Spleen (tissue), 11 donors: ENCODE data around the gene LRRIQ4. TPM values are rescaled to one million over a fixed set of nuclear protein-coding genes. Genes with fewer than 3 reads are reported as not detected.

ENCODE experiments used
- DNase-seq: peaks from one replicate; pipeline ENCODE4 v3.0.0-alpha.2; 2020
- H3K27ac ChIP-seq, 8 donors: fragments of 200-600 bp; sonication (generic) in 7 of 8; 1 replicate in 4 of 8; 2 replicates in 4 of 8; pipeline versions ENCODE4 v1.5.0 to v1.8.0; 2016 to 2021; ENCODE audit warnings: inconsistent platforms in 4 of 8, mild to moderate bottlenecking in 4 of 8, moderate library complexity in 1 of 8
- H3K27me3 ChIP-seq, 7 donors: fragments of 200-600 bp; sonication (generic) in 6 of 7; replicated peaks in 1 of 7; 1 replicate in 4 of 7; 2 replicates in 3 of 7; pipeline versions ENCODE4 v1.5.0 to v1.8.0; 2016 to 2021; ENCODE audit warnings: inconsistent platforms in 3 of 7, mild to moderate bottlenecking in 1 of 7
- H3K36me3 ChIP-seq, 6 donors: fragments of 200-600 bp; sonication (generic) in 5 of 6; 1 replicate in 4 of 6; 2 replicates in 2 of 6; pipeline versions ENCODE4 v1.5.0 to v1.8.0; 2016 to 2021; ENCODE audit warnings: inconsistent platforms in 2 of 6
- H3K4me1 ChIP-seq, 6 donors: fragments of 200-600 bp; sonication (generic) in 5 of 6; 1 replicate in 3 of 6; 2 replicates in 3 of 6; pipeline versions ENCODE4 v1.5.0 to v1.8.0; 2016 to 2021; ENCODE audit warnings: inconsistent platforms in 3 of 6
- H3K4me3 ChIP-seq, 8 donors: fragments of 200-600 bp; sonication (generic) in 7 of 8; 1 replicate in 4 of 8; 2 replicates in 4 of 8; pipeline versions ENCODE4 v1.5.0 to v1.8.0; 2016 to 2021; ENCODE audit warnings: inconsistent platforms in 4 of 8, mild to moderate bottlenecking in 4 of 8, moderate library complexity in 2 of 8
- H3K9me3 ChIP-seq, 8 donors: fragments of 200-600 bp; sonication (generic) in 7 of 8; 1 replicate in 4 of 8; 2 replicates in 4 of 8; pipeline versions ENCODE4 v1.5.0 to v1.8.0; 2016 to 2021; ENCODE audit warnings: inconsistent platforms in 4 of 8
- POLR2A ChIP-seq, 3 donors: fragments of 450-650 bp; IDR thresholded peaks; one replicate each; pipeline ENCODE4 v1.5.1; 2017; ENCODE audit warnings: antibody characterized with exemption in 3 of 3, mild to moderate bottlenecking in 1 of 3
- POLR2AphosphoS5 ChIP-seq, 3 donors: sonication (generic); formaldehyde crosslinking; IDR thresholded peaks; one replicate each; pipeline ENCODE4 v1.5.1; 2017; ENCODE audit warnings: antibody characterized with exemption in 3 of 3
- WGBS, 5 donors: extraction: QIAGEN DNeasy Blood & Tissue Kit in 3 of 5; methylation state at CpG; one replicate each; pipeline versions ENCODE4 v1.1.5 to v1.1.7; 2013 to 2018; 5-methylcytosine and 5-hydroxymethylcytosine counted together
- intact Hi-C: fragments of 100-400 bp; cut with DNase I; formaldehyde crosslinking; loops from one replicate; pipeline ENCODE4 v1.15.0; 2023; ENCODE audit warnings: low total_unique reads
- polyA plus RNA-seq, 3 donors: library from polyadenylated mRNA; stranded (reverse); fragments of 200-250 nt; gene quantifications; one replicate each; pipeline ENCODE4 v1.2.1, GENCODE V29; 2013
- total RNA-seq, 7 donors: library from RNA; depleted of rRNA in 3 of 7; stranded (reverse); fragments of >200 nt in 3 of 7; fragmentation: NEBNext Ultra II Directional in 4 of 7; extraction: Animal tissue kit (Norgen Biotek cat#: 25700) in 4 of 7; gene quantifications; one replicate each; pipeline versions ENCODE4 v1.1.0 to v1.2.1, GENCODE V29; 2016 to 2021
- TF ChIP-seq, protein P1 (sequence below), 11 experiments: fragments of 200-600 bp in 7 of 11; fragments of 450-650 bp in 4 of 11; sonication (generic) in 4 of 11; IDR thresholded peaks in 8 of 11; conservative IDR thresholded peaks in 3 of 11; 1 replicate in 7 of 11; 2 replicates in 4 of 11; pipeline versions ENCODE4 v1.4.0 to v1.8.0; 2016 to 2021; ENCODE audit warnings: antibody characterized with exemption in 11 of 11, inconsistent platforms in 4 of 11, mild to moderate bottlenecking in 1 of 11
- donor health status: healthy with polysubstance abuse.
- donor health status: DM: no; HTN: no; CAD: no; lungs with moderate emphysema.
- donor health status: DM: no; HTN: no; CAD: no.
- donor health status: Bipolar disorder and iron deficiency.
- donor health status: healthy.
- donor health status: DM: no; HTN: no; CAD: no.
- donor health status: DM: yes; HTN: yes; CAD: no.

Gene LRRIQ4
- total and polyA plus RNA-seq, 10 donors, result 0.06 to 0.27 (median 0.19) TPM; not detected in 7

DNA sequence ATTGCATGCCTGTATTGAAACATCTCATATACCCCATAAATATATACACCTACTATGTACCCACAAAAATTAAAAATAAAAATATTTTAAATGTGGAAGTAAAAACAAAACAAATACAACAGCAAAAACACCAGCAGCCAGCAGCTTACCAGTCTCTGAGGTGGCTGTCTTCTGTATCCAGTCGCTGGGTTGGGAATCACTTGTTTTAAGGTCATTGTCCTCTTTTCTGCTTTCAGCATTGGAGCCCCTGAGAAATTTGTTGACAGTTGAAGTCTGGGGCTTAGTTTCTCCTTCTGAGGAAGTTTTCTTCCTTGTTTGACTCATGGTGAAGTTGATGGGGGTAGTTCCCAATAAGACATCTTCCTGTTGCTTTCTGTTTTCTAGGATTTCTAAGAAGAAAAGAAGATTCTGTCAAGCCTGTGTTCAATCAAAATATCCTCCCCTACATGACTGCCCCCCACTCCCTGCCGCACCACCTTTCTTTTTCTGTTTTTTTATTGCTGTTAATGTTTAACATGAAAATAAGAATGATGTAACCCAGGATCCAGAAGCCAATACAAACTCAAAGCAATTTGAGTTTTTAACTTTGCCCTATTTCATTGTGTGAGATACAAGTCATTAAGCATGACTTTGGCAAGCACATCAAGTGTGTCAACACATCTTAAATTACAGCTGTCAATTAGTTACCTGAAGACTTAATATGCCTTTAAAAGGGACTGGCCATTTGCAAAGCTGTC lies 57.0 kb downstream of the LRRIQ4 start, which contains the start of gene LRRC31:
TSS of gene LRRC31 (minus strand) at position 452 of the 737 bp plus-strand sequence. CDS start at position 324, 128 bp downstream.
- Histone ChIP-seq H3K27me3 (no peaks in the 10 kb centered on the region), H3K27ac (no peak within 1 kb of the TSS), H3K36me3 (no peaks in the 10 kb centered on the region), H3K4me3 (no peak within 1 kb of the TSS), H3K4me1 (peaks cover 0 to 22% (median 8%) of the 10 kb centered on the region in 6 donors), H3K9me3 (no peaks in the 10 kb centered on the region)
- intact Hi-C loops, result loop anchor here (10.0 kb wide), 1 partner anchor 185 kb away; no protein-coding TSS in a partner anchor
- no peak for TF ChIP-seq POLR2AphosphoS5 (IDR thresholded peaks at IDR 0.05)
- TF ChIP-seq POLR2A (IDR thresholded peaks at IDR 0.05), result no peak
- TF ChIP-seq, protein P1, sequence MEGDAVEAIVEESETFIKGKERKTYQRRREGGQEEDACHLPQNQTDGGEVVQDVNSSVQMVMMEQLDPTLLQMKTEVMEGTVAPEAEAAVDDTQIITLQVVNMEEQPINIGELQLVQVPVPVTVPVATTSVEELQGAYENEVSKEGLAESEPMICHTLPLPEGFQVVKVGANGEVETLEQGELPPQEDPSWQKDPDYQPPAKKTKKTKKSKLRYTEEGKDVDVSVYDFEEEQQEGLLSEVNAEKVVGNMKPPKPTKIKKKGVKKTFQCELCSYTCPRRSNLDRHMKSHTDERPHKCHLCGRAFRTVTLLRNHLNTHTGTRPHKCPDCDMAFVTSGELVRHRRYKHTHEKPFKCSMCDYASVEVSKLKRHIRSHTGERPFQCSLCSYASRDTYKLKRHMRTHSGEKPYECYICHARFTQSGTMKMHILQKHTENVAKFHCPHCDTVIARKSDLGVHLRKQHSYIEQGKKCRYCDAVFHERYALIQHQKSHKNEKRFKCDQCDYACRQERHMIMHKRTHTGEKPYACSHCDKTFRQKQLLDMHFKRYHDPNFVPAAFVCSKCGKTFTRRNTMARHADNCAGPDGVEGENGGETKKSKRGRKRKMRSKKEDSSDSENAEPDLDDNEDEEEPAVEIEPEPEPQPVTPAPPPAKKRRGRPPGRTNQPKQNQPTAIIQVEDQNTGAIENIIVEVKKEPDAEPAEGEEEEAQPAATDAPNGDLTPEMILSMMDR (IDR thresholded peaks at IDR 0.05 in 8 of 11, conservative IDR thresholded peaks at IDR 0.05 in 3 of 11), result no peak
- 76 to 84% (median 82%) methylated on average over 2 of the region's 2 CpGs for WGBS, 5 donors
- no peak for DNase-seq

DNA sequence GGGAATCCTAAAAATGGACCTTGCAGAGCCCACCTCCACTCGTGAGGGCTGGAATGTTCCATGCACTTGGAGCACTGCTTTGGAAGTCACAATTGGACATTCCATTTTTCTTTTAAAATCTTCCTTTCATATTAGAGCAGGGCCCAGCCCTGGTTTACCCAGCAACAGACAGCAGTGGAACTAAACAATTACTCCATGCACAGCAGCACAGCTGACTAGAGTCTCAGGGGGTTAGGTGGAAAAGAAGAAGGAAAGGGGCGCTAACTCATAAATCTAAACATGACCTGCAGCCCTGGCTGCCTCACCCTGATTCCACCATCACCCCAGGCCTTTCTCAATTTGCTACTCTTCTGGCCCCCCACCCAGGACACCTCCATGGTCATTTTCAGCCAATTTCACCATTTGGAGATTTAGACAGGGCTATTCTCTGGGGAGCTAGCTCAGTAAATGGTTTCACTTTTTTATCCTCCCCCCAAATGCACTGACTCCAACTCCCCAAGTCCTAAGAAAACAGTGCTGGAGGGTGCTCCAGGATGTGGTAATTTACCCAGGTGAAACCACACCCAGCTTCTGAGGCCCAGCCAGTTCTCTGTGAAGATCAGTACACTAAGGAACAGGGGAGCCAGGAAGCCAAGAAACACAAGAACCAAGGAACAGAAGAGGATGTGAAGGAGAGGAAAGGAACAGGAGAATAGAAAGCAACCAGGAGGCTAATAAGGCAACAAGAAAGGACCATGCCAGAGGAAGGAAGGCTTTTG lies 58.6 kb downstream of the LRRIQ4 start:
- peaks cover 0 to 9% (median 0%) of the 10 kb centered on the region in 6 donors for H3K4me1 ChIP-seq
- DNase-seq, result no peak
- H3K36me3 ChIP-seq, result no peaks in the 10 kb centered on the region
- no peaks in the 10 kb centered on the region for H3K27me3 ChIP-seq
- no peak overlapping the region for H3K4me3 ChIP-seq
- intact Hi-C loops, result no loop called here
- no peaks in the 10 kb centered on the region for H3K9me3 ChIP-seq
- TF ChIP-seq POLR2AphosphoS5 (IDR thresholded peaks at IDR 0.05), result no peak
- TF ChIP-seq, protein P1 (IDR thresholded peaks at IDR 0.05 in 8 of 11, conservative IDR thresholded peaks at IDR 0.05 in 3 of 11), result no peak
- TF ChIP-seq POLR2A (IDR thresholded peaks at IDR 0.05), result no peak
- no peak overlapping the region for H3K27ac ChIP-seq
- WGBS, 5 donors, result 75 to 88% (median 77%) methylated on average over 2 of the region's 2 CpGs

DNA sequence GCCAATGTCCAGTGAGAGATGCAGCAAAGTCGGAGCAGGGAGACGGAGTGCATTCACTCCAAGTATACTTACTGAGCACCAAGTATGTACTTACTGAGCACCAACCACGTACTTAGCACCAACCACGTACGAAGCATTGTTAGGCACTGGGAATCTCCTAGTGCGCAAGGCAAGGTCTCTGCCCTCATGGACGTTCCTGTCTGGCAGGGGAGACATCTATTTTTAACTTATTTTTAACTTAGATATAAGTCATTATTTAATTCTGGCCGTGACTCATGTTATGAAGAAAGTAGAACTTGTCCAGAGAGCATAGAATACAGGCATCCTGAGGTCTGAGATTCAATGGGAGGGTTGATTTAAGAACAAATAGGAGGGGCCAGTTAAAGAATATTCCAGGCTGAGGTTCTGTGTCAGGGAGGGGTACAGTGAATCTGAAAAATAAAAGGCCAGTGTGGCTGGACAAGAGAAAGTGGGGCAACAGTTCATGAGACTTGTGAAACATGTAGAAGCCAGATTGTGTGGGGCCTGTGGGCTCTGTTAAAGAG lies 66.4 kb downstream of the LRRIQ4 start:
- no peak for TF ChIP-seq POLR2AphosphoS5 (IDR thresholded peaks at IDR 0.05)
- TF ChIP-seq, protein P1 (IDR thresholded peaks at IDR 0.05 in 8 of 11, conservative IDR thresholded peaks at IDR 0.05 in 3 of 11), result no peak
- Histone ChIP-seq H3K27ac (no peak overlapping the region), H3K9me3 (no peaks in the 10 kb centered on the region), H3K36me3 (no peaks in the 10 kb centered on the region), H3K4me3 (no peak overlapping the region), H3K4me1 (peaks cover 0 to 5% (median 0%) of the 10 kb centered on the region in 6 donors), H3K27me3 (no peaks in the 10 kb centered on the region)
- intact Hi-C loops, result no loop called here
- WGBS, 5 donors, result 77 to 88% (median 84%) methylated on average over 8 of the region's 8 CpGs
- no peak for DNase-seq
